ENCODE results near the gene KCTD16.

The KCTD16 gene

GRCh38 chr5:144469106-144469505 is 298.4 kb downstream of the KCTD16 start:
- no peak for DNase-seq

- DNase-seq: no peak
These were observed 301.5 kb downstream of the KCTD16 start for GRCh38 chr5:144472221-144472620.

- no peak for DNase-seq
These were observed 303.0 kb downstream of the KCTD16 start for GRCh38 chr5:144473650-144474049.

GRCh38 chr5:144478565-144478964 is 307.9 kb downstream of the KCTD16 start:
- no peak for DNase-seq

- DNase-seq: no peak
These were observed 311.2 kb downstream of the KCTD16 start for GRCh38 chr5:144481861-144482260.

GRCh38 chr5:144484124-144484897 is 313.6 kb downstream of the KCTD16 start:
- DNase-seq: no peak

DNA sequence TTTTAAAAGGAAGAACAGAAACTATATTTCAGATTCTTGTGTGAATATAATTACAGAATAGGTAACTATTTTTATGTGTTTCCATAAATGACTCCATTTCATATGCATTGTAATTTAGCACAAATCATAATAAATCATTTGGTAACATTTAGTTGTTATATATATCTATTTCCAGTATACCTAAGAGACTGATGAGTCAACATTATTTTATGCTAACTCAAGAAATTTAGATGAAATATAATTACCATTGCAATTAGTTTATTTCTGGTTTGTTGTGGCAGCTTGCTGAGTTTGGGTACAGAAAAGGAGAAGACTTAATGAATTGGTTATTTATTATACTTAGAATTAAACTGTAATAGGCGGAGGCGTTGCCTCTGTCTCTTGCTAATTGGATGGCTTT is 314.9 kb downstream of the KCTD16 start:
- no peak for DNase-seq

- DNase-seq: no peak
These were observed 316.5 kb downstream of the KCTD16 start for GRCh38 chr5:144487207-144487606.

DNA sequence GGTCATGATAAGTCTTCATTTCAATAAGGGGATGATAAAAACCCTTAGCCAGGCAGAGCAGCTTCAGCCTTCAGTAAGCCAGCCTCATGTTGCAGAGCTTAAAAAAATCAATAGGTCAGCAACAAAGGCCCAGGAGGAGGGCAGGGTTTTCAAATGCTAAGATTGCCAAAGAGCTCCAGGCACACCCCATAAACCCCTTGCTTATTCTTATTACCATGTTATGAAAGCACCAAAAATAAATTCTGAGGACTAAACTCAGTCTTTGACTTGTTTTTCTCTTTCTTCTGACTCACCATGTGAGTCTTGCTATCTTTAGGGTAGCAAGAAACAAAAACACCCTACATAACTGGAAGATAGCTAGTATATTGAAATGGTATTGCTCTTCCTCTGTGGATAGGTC is 317.1 kb downstream of the KCTD16 start:
- no peak for DNase-seq

GRCh38 chr5:144503123-144503522 is 332.4 kb downstream of the KCTD16 start:
- DNase-seq: no peak

- DNase-seq: no peak
These were observed 334.4 kb downstream of the KCTD16 start for GRCh38 chr5:144504929-144505577.

DNA sequence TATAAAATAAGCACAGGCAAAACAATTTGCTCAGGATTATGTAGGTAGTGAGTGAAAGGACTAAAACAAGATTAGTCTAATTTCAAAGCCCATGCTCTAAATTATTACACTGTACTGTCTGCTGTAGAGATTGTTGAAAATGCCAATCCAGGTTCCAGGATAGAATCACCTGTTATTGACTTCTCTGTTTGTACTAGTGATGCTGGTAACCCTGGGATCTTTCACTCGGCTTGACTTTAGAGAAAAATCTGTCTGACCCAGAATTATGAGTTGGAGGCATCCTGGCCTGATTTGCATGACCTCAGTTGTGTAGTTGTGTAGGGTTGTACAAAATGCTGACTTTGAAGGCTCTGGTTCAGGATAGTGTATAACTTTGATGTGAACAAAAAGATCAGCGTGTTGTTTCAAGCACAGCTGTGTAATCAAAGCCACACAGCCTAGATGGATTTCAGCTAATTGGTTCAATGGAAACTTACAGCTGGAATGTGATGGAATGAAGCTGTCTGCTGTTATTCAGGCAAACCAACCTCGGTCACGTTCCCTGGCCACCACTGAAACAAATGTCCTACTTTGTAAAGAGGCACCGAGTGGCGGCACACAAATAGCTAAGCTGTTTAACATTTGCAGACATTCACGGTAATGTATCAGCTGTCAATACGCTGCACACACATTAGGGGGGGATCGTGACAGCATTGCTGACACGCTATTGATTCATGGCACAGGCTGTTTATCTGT is 340.3 kb downstream of the KCTD16 start:
- no peak for DNase-seq

- no peak for DNase-seq
These were observed 341.0 kb downstream of the KCTD16 start for GRCh38 chr5:144511580-144512072.

- no peak for DNase-seq
These were observed 352.0 kb downstream of the KCTD16 start for GRCh38 chr5:144522698-144523097.

DNA sequence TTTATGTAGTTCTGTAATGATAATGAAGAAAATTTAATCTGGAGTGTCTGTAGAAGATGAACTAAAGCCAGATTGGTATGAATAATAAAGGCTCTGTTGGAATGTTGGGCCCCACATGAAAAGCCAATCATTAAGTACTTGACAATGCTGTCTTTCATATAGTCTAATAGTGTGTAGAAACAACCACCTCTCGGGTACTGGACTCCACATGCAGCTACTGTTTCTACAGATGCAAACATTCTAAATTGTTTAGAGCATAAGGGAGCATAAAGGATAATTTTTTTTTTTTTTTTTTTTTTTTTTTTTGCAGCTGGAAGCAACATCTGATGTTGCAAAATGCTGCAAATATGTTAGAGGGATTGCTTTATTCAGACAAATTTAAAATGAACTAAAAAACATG is 354.3 kb downstream of the KCTD16 start:
- no peak for DNase-seq

DNA sequence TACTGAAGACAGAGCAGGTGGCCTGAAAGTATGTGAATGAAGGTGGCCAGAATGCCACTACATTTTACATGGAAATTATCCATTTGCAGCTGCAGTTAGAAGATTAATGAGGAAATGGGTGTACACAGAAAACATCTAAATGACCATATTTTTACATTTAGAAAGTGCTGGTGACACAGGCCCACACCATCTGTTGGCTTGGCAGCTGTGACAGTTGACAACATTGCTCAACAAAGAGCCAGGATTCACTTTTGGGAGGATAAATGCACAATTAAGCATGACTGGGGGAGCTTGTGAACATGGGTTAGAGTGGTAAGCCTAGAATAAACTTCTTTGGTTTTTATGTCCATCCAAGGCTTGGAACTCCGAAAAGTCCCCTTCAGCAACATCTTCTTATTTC is 360.5 kb downstream of the KCTD16 start:
- no peak for DNase-seq

Data from DMS79 (cell line).